Measurements from ENCODE around the gene LEFTY1. TPM values are rescaled to one million over a fixed set of nuclear protein-coding genes. Genes with fewer than 3 reads are reported as not detected.
"Not testable (repeated sequence)": the region's sequence is repeated elsewhere in the genome, so short reads cannot be mapped to it uniquely, and the experiment has no call there.

LEFTY1 gene, protein sequence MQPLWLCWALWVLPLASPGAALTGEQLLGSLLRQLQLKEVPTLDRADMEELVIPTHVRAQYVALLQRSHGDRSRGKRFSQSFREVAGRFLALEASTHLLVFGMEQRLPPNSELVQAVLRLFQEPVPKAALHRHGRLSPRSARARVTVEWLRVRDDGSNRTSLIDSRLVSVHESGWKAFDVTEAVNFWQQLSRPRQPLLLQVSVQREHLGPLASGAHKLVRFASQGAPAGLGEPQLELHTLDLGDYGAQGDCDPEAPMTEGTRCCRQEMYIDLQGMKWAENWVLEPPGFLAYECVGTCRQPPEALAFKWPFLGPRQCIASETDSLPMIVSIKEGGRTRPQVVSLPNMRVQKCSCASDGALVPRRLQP
- total RNA-seq, result not detected in 2 replicates

DNA sequence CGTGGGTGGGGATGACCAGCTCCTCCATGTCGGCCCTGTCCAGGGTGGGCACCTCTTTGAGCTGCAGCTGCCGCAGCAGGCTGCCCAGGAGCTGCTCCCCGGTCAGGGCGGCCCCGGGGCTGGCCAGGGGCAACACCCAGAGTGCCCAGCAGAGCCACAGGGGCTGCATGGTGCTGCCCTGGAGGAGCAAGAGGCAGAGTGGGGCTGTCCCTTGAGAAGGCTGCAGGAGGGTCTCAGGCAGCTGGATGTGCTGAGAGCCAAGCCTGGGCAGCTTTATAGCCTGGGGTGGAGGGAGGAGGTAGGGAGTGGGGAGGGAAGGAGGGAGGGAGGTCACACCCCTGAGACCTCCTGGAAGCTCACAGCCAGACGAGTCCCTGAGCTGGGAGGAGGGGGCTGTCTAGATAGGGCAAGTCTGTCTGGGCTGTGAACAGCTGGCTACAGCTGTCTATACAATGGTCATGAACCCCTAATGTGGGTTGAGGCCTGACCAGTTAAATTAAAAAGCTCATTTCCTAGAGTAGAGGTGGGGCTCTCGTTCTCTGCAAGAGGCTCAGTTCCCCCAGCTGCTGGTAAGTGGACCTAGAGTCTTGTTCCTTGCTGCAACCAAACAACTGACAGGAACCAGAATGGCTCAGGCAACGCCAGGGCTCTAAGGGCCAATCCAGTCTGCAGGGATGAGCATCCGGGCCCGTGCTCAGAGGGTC, at the start of gene LEFTY1:
Gene LEFTY1 (minus strand): TSS at position 249 of the 704 bp plus-strand sequence. CDS start 80 bp downstream, at position 169.
- H3K9me3 Mint-ChIP-seq, result no peaks in the 10 kb centered on the region
- H3K27me3 Mint-ChIP-seq, result peaks cover 20% of the 10 kb centered on the region
- intact Hi-C loops (cut with micrococcal nuclease), result no loop called here
- no peaks in the 10 kb centered on the region for H3K36me3 Mint-ChIP-seq (ENCODE audit: low read depth)
- no peak within 1 kb of the TSS for H3K4me3 Mint-ChIP-seq
- DNase-seq, result no peak
- no peak within 1 kb of the TSS for H3K27ac Mint-ChIP-seq
- peaks cover 6% of the 10 kb centered on the region for H3K4me1 Mint-ChIP-seq

DNA sequence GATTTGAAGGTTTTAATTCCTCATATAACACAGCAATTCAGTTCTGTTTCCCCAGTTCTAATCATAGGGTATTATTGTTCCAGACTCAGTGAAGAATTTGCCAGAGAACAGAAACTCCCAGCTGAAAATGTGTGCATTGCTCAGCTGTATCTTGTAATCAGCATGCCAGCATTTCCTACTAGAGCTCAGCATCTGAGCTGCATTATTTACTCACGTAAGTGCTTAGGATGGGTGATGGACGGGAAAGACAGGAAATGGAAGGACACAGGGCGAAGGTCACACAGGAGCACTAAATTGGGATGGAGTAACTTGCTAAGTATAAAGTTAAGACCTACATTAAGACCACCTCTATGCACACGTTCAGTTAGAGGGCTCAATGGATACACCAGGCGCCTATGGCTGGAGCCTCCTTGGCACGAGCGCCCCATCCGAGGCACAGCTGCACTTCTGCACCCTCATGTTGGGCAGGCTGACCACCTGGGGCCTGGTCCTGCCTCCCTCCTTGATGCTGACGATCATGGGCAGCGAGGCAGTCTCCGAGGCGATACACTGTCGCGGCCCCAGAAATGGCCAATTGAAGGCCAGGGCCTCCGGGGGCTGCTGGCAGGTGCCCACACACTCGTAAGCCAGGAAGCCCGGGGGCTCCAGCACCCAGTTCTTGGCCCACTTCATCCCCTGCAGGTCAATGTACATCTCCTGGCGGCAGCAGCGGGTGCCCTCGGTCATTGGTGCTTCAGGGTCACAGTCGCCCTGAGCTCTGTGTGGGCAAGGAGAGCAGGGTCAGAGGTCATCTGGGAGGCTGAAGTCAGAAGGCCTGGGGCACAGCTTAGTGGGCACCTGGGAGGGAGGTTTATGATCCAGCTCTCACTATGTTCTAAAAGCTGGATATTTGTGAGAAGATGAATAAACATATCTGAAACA, 48.4 kb upstream of the LEFTY1 start:
- intact Hi-C loops (cut with micrococcal nuclease), result no loop called here
- no peaks in the 10 kb centered on the region for H3K27me3 Mint-ChIP-seq
- H3K27ac Mint-ChIP-seq, result no peak overlapping the region
- no peak for DNase-seq
- no peak overlapping the region for H3K4me3 Mint-ChIP-seq
- no peaks in the 10 kb centered on the region for H3K4me1 Mint-ChIP-seq
- no peaks in the 10 kb centered on the region for H3K9me3 Mint-ChIP-seq
- H3K36me3 Mint-ChIP-seq (ENCODE audit: low read depth), result no peaks in the 10 kb centered on the region

DNA sequence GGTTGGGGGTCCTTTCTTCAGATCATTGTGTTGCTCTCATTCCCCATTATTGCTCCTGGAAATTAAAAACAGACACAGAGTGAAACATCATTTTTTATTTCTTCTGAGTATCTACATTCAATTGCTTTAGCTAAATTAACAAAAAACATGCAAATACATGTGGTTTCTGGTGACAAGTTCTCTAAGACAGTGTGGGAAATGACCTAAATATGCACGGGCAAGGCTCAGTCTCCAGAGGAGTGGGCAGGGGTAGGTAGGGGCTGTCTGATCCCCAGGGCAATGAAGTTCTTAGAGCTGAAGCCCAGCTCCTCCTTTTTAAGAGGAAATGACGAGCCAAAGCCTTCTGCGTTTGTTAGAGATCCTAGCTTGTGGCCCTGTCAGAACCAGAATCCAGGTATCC, 47.6 kb upstream of the LEFTY1 start:
- intact Hi-C loops (cut with micrococcal nuclease), result no loop called here
- no peak overlapping the region for H3K4me3 Mint-ChIP-seq
- H3K27me3 Mint-ChIP-seq, result no peaks in the 10 kb centered on the region
- H3K4me1 Mint-ChIP-seq, result no peaks in the 10 kb centered on the region
- no peaks in the 10 kb centered on the region for H3K36me3 Mint-ChIP-seq (ENCODE audit: low read depth)
- H3K9me3 Mint-ChIP-seq, result no peaks in the 10 kb centered on the region
- H3K27ac Mint-ChIP-seq, result no peak overlapping the region
- no peak for DNase-seq

DNA sequence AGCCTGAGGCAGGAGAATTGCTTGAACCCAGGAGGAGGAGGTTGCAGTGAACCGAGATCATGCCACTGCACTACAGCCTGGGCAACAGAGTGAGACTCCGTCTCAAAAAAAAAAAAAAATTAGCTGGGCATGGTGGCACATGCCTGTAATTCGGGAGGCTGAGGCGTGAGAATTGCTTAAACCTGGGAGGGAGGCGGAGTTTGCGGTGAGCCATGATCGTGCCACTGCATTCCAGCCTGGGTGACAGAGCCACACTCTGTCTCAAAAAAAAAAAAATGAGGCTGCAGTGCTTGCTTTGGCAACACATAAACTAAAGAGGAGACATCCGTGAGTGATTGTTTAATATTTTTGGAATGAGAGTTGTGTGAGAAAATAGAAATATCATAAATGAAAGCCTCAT, 47.1 kb upstream of the LEFTY1 start:
- H3K27me3 Mint-ChIP-seq; intact Hi-C loops (cut with micrococcal nuclease); DNase-seq; H3K4me3 Mint-ChIP-seq; H3K36me3 Mint-ChIP-seq (ENCODE audit: low read depth); H3K27ac Mint-ChIP-seq; H3K9me3 Mint-ChIP-seq; H3K4me1 Mint-ChIP-seq: not testable (repeated sequence)

DNA sequence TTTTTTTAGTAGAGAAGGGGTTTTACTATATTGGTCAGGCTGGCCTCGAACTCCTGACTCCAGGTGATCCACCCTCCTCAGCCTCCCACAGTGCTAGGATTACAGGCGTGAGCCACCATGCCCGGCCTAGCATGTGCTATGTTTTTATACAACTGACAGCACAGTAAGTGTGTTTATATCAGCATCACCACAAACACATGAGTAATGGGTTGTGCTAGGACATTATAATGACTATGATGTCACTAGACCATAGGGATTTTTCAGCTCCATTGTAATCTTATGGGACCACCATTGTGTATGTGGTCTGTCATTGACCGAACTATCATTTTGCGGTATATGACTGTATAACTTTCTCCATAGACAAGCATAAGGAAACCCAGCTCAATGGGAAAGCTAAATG, 45.8 kb upstream of the LEFTY1 start:
- Mint-ChIP-seq H3K36me3 (ENCODE audit: low read depth) (no peaks in the 10 kb centered on the region), H3K9me3 (no peaks in the 10 kb centered on the region), H3K4me1 (no peaks in the 10 kb centered on the region), H3K27me3 (no peaks in the 10 kb centered on the region), H3K27ac (no peak overlapping the region), H3K4me3 (no peak overlapping the region)
- no peak for DNase-seq
- intact Hi-C loops (cut with micrococcal nuclease), result no loop called here

DNA sequence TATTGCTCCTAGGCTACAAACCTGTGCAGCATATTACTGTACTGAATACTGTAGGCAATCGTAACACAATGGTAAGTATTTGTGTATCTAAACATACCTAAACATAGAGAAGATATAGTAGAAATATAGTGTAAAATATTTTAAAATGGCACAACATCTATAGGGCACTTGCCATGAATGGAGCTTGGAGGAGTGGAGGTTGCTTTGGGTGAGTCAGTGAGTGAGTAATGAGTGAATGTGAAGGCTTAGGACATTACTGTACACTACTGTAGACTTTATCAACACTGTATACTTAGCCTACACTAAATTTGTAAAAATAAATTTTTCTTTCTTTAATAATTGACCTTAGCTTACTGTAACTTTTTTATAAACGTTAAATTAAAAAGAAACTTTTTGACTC, 44.1 kb upstream of the LEFTY1 start:
- peaks cover 4% of the 10 kb centered on the region for H3K4me1 Mint-ChIP-seq
- no peaks in the 10 kb centered on the region for H3K36me3 Mint-ChIP-seq (ENCODE audit: low read depth)
- H3K27me3 Mint-ChIP-seq, result no peaks in the 10 kb centered on the region
- no peak for DNase-seq
- H3K9me3 Mint-ChIP-seq, result no peaks in the 10 kb centered on the region
- no peak overlapping the region for H3K4me3 Mint-ChIP-seq
- intact Hi-C loops (cut with micrococcal nuclease), result no loop called here
- H3K27ac Mint-ChIP-seq, result no peak overlapping the region

DNA sequence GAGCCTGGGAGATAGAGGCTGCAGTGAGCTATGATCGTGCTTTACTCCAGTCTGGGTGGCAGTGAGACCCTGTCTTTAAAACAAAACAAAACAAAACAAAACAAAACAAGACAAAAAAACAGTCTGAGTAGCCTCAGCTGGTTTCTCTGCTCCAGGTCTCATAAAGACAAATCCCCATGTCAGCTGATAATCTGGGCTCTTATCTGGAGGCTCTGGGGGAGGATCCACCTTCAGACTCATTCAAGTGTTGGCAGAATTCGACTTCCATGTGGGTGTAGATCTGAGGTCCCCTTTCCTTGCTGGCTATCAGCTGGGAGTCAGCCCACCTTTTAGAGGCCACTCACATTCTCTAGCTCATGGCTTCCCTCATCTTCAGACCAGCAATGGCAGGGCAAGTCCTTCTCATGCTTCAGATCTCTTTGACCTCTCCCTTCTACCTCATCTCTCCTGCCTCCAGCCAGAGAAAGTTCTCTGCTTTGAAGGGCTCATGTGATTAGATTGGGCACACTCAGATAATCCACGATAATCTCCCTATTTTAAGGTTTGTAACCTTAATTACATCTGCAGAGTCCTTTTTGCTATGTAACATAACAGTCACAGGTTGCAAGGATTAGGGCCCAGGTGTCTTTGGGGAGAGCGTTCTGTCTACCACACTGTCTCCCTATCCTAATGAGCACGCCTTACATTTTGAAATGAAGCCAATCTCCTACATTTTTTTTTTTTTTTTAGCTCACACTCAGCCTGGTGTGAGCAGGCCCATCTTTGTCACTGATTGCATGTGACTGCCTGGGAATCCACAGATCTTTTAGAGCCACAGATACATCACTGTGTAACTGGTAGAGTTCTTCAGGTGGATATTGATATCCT, 42.6 kb upstream of the LEFTY1 start:
- no peak overlapping the region for H3K4me3 Mint-ChIP-seq
- no peak overlapping the region for H3K27ac Mint-ChIP-seq
- no peaks in the 10 kb centered on the region for H3K36me3 Mint-ChIP-seq (ENCODE audit: low read depth)
- no peak for DNase-seq
- peaks cover 10% of the 10 kb centered on the region for H3K4me1 Mint-ChIP-seq
- no peaks in the 10 kb centered on the region for H3K27me3 Mint-ChIP-seq
- intact Hi-C loops (cut with micrococcal nuclease), result no loop called here
- no peaks in the 10 kb centered on the region for H3K9me3 Mint-ChIP-seq

DNA sequence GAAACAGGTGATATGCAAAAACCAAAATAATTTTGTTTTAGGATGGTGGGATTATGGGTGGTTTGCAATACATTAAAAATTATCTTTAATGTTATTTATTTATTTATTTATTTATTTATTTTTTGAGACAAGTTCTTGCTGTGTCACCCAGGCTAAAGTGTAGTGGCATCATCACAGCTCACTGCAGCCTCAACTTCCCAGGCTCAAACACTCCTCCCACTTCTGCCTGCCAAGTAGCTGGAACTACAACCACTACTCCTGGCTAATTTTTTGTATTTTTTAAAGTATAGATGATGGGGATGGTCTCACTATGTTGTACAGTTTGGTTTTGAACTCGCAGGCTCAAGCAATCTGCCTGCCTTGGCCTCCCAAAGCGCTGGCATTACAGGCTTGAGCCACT, 41.6 kb upstream of the LEFTY1 start:
- Mint-ChIP-seq H3K36me3 (ENCODE audit: low read depth) (no peaks in the 10 kb centered on the region), H3K9me3 (no peaks in the 10 kb centered on the region), H3K27ac (no peak overlapping the region), H3K4me1 (peaks cover 11% of the 10 kb centered on the region), H3K4me3 (no peak overlapping the region), H3K27me3 (no peaks in the 10 kb centered on the region)
- DNase-seq, result no peak
- intact Hi-C loops (cut with micrococcal nuclease), result no loop called here

DNA sequence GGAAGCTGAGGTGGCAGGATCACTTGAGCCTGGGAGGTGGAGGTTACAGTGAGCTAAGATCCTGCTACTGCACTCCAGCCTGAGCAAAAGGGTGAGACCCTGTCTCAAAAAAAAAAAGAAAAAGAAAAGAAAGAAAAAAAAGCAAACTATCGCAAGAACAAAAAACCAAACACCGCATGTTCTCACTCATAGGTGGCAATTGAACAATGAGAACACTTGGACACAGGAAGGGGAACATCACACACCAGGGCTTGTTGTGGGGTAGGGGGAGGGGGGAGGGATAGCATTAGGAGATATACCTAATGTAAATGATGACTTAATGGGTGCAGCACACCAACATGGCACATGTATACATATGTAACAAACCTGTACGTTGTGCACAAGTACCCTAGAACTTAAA, 40.5 kb upstream of the LEFTY1 start:
- H3K27me3 Mint-ChIP-seq; H3K36me3 Mint-ChIP-seq (ENCODE audit: low read depth); intact Hi-C loops (cut with micrococcal nuclease); DNase-seq; H3K4me3 Mint-ChIP-seq; H3K9me3 Mint-ChIP-seq: not testable (repeated sequence)
- Mint-ChIP-seq H3K27ac (peak overlapping the region; percentile 60), H3K4me1 (peaks cover 14% of the 10 kb centered on the region)

DNA sequence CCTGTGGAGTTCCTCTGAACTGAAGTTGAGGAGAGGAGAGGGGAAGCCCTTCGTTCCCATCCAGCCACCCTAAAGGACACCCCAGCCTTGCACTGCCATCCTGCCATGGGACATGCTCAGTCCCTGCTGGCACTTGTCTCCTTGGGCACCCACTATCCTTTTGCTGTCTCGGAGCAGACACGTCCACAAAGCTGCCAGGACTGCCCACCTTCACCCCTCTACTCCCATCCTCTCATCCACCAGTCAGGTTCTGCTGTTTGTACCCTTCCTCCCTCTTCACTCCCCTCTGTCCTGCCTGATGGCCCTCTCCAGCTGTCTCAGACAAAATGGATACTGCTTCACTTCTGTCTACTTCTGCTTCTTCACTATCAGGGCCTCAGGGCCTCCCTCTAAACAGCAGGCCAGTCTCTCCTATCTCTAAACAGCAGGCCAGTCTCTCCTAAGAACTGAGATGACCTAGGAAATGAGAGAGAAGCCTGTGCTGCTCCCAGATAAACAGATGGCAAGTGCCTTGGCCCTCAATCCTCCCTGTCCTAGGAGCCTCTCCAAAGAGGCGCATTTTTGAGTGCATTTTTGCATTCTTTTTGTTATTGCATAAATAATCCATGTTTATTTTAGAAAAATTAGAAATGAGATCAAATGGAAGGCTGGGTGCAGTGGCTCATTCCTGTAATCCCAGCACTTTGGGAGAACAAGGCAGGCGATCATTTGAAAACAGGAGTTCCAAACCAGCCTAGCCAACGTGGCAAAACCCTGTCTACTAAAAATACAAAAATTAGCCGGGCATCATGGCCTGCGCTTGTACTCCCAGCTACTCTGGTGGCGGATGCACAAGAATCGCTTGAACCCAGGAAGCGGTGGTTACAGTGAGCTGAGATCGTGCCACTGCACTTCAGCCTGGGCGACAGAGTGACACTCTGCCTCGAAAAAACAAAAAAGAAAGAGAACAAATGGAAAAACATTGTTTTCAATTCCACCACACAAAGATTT, 39.5 kb upstream of the LEFTY1 start:
- Mint-ChIP-seq H3K36me3 (ENCODE audit: low read depth) (peaks cover 4% of the 10 kb centered on the region), H3K27me3 (no peaks in the 10 kb centered on the region), H3K9me3 (no peaks in the 10 kb centered on the region), H3K27ac (peak overlapping the region; percentile 77), H3K4me3 (no peak overlapping the region), H3K4me1 (peaks cover 14% of the 10 kb centered on the region)
- intact Hi-C loops (cut with micrococcal nuclease), result no loop called here
- peak; percentile 72 for DNase-seq

DNA sequence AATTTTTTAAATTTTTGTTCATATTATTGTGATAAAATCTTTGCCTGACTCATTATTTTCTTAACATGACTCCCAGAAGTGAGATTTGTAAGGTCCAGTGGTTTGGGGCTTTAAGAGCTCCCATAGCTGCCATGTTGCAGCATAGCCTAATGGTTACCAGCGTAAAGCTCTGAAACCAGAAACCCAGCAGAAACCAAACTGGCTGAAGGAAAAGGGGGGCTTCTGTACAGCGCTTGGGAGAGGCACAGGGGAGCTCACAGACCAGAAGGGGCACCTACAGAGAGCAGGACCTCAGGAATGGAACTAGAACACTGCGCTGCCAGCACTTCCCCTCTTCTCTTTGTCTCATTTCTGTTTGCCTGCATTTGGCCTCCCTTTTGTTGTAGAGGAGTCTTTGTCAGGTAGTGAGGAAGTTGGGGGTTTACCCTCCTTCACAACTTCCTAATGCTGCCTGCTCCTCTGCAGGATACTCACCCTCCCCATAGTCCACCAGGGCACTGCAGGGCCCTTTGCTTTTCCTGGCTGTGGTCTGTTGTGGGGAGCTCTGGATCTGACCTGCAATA, 37.7 kb upstream of the LEFTY1 start:
- Mint-ChIP-seq H3K27ac (peak overlapping the region; percentile 62), H3K36me3 (ENCODE audit: low read depth) (peaks cover 9% of the 10 kb centered on the region), H3K9me3 (no peaks in the 10 kb centered on the region), H3K27me3 (no peaks in the 10 kb centered on the region), H3K4me1 (peaks cover 20% of the 10 kb centered on the region), H3K4me3 (peak overlapping the region; percentile 37)
- intact Hi-C loops (cut with micrococcal nuclease), result no loop called here
- no peak for DNase-seq
